H9 (cell line): ENCODE measurements around the gene SLC25A25. TPM values are rescaled to one million over a fixed set of nuclear protein-coding genes. Genes with fewer than 3 reads are reported as not detected.

Experiments
- DNase-seq: peaks from one replicate; pipeline ENCODE4 v3.0.0-alpha.2; 2017
- H2AFZ ChIP-seq: one replicate; pipeline ENCODE4 v1.6.1; 2013; ENCODE audit warnings: mild to moderate bottlenecking, low read length, control low read depth, moderate library complexity
- H2AK5ac ChIP-seq: 2 replicates; pipeline ENCODE4 v1.6.1; 2013; ENCODE audit warnings: low read length, control low read depth, mixed read lengths; ENCODE audit not compliant: insufficient read length
- H2BK120ac ChIP-seq: one replicate; pipeline ENCODE4 v1.6.1; 2013; ENCODE audit warnings: low read depth, mild to moderate bottlenecking, low read length, control low read depth, inconsistent platforms; ENCODE audit not compliant: poor library complexity, severe bottlenecking
- H2BK12ac ChIP-seq: 2 replicates; pipeline ENCODE4 v1.6.1; 2013; ENCODE audit warnings: low read length, control low read depth, mixed read lengths, low read depth; ENCODE audit not compliant: insufficient read length
- H2BK15ac ChIP-seq: 2 replicates; pipeline ENCODE4 v1.6.1; 2013; ENCODE audit warnings: low read depth, low read length, control low read depth
- H2BK20ac ChIP-seq: one replicate; pipeline ENCODE4 v1.6.1; 2013; ENCODE audit warnings: low read depth, mild to moderate bottlenecking, low read length, control low read depth, inconsistent platforms; ENCODE audit not compliant: poor library complexity, severe bottlenecking
- H2BK5ac ChIP-seq: 2 replicates; pipeline ENCODE4 v1.6.1; 2013; ENCODE audit warnings: low read length, control low read depth, mixed read lengths; ENCODE audit not compliant: insufficient read length
- H3K14ac ChIP-seq: 2 replicates; pipeline ENCODE4 v1.6.1; 2013; ENCODE audit warnings: low read length, control low read depth; ENCODE audit not compliant: insufficient read depth
- H3K18ac ChIP-seq: 2 replicates; pipeline ENCODE4 v1.6.1; 2013; ENCODE audit warnings: low read depth, mild to moderate bottlenecking, mixed read lengths, low read length, control low read depth; ENCODE audit not compliant: insufficient read length
- H3K23ac ChIP-seq: 2 replicates; pipeline ENCODE4 v1.6.1; 2013; ENCODE audit warnings: low read length, control low read depth, mixed read lengths, low read depth; ENCODE audit not compliant: insufficient read length
- H3K23me2 ChIP-seq: 2 replicates; pipeline ENCODE4 v1.6.1; 2013; ENCODE audit warnings: low read depth, mild to moderate bottlenecking, mixed read lengths, low read length, control low read depth; ENCODE audit not compliant: insufficient read length, poor library complexity, severe bottlenecking
- H3K27ac ChIP-seq: 2 replicates; pipeline ENCODE4 v1.5.1; 2013; ENCODE audit warnings: low read length, control low read depth, mixed read lengths, low read depth; ENCODE audit not compliant: insufficient read length
- H3K27me3 ChIP-seq: 2 replicates; pipeline ENCODE4 v1.6.1; 2013; ENCODE audit warnings: low read length, control low read depth, inconsistent platforms; ENCODE audit not compliant: insufficient read depth
- H3K4ac ChIP-seq: 2 replicates; pipeline ENCODE4 v1.6.1; 2013; ENCODE audit warnings: low read depth, mild to moderate bottlenecking, control low read depth, inconsistent platforms, low read length, moderate library complexity
- H3K4me1 ChIP-seq: 2 replicates; pipeline ENCODE4 v1.6.1; 2013; ENCODE audit warnings: low read length, control low read depth, inconsistent platforms; ENCODE audit not compliant: insufficient read depth
- H3K4me2 ChIP-seq: 2 replicates; pipeline ENCODE4 v1.6.1; 2013; ENCODE audit warnings: low read length, control low read depth, mixed read lengths; ENCODE audit not compliant: insufficient read length, insufficient read depth
- H3K56ac ChIP-seq: 2 replicates; pipeline ENCODE4 v1.6.1; 2013; ENCODE audit warnings: low read depth, mild to moderate bottlenecking, mixed read lengths, low read length, control low read depth; ENCODE audit not compliant: insufficient read length
- H3K79me1 ChIP-seq: 2 replicates; pipeline ENCODE4 v1.6.1; 2013; ENCODE audit warnings: low read depth, mild to moderate bottlenecking, moderate library complexity, low read length, control low read depth, inconsistent platforms; ENCODE audit not compliant: insufficient read depth, poor library complexity, severe bottlenecking
- H3K79me2 ChIP-seq: 2 replicates; pipeline ENCODE4 v1.6.1; 2013; ENCODE audit warnings: low read length, control low read depth, inconsistent platforms; ENCODE audit not compliant: insufficient read depth
- H3K9ac ChIP-seq: 2 replicates; pipeline ENCODE4 v1.6.1; 2013; ENCODE audit warnings: low read length, control low read depth, mixed read lengths; ENCODE audit not compliant: insufficient read length; ENCODE audit errors: extremely low read depth
- H3K9me3 ChIP-seq: one replicate; pipeline ENCODE4 v1.6.1; 2013; ENCODE audit warnings: low read depth, low read length, inconsistent platforms; ENCODE audit not compliant: control insufficient read depth
- H3T11ph ChIP-seq: one replicate; pipeline ENCODE4 v1.6.1; 2013; ENCODE audit warnings: mild to moderate bottlenecking, low read length, control low read depth, inconsistent platforms
- H4K20me1 ChIP-seq: one replicate; pipeline ENCODE4 v1.6.1; 2013; ENCODE audit not compliant: control insufficient read depth, insufficient read length, insufficient read depth
- H4K5ac ChIP-seq: 2 replicates; pipeline ENCODE4 v1.6.1; 2013; ENCODE audit warnings: low read depth, mild to moderate bottlenecking, mixed read lengths, low read length, control low read depth; ENCODE audit not compliant: insufficient read length
- H4K8ac ChIP-seq: replicated peaks from 2 replicates; pipeline ENCODE4 v1.6.1; 2013; ENCODE audit warnings: low read length, control low read depth, mixed read lengths, low read depth; ENCODE audit not compliant: insufficient read length
- H4K91ac ChIP-seq: 2 replicates; pipeline ENCODE4 v1.6.1; 2013; ENCODE audit warnings: low read depth, mild to moderate bottlenecking, moderate library complexity, mixed read lengths, low read length, control low read depth; ENCODE audit not compliant: insufficient read length
- H3K27ac Mint-ChIP-seq, 3 experiments: 2 replicates in 2 of 3; 3 replicates in 1 of 3; pipeline ENCODE4 v1.8.0; 2020 to 2021; ENCODE audit warnings: mixed read lengths in 3 of 3, mild to moderate bottlenecking in 1 of 3, moderate library complexity in 1 of 3
- H3K27me3 Mint-ChIP-seq: 2 replicates; pipeline ENCODE4 v1.8.0; 2021; ENCODE audit warnings: low read depth, mild to moderate bottlenecking, moderate library complexity, mixed read lengths
- H3K36me3 Mint-ChIP-seq, 3 experiments: 2 replicates in 2 of 3; 3 replicates in 1 of 3; pipeline ENCODE4 v1.8.0; 2020 to 2021; ENCODE audit warnings: low read depth in 3 of 3, mixed read lengths in 3 of 3; ENCODE audit not compliant: insufficient read depth in 1 of 3
- H3K4me1 Mint-ChIP-seq, 2 experiments: 2 replicates each; pipeline ENCODE4 v1.8.0; 2020; ENCODE audit warnings: mixed read lengths in 2 of 2
- H3K4me3 Mint-ChIP-seq, 2 experiments: 2 replicates in 1 of 2; 3 replicates in 1 of 2; pipeline ENCODE4 v1.8.0; 2020 to 2021; ENCODE audit warnings: mild to moderate bottlenecking in 2 of 2, mixed read lengths in 2 of 2, moderate library complexity in 1 of 2
- H3K9me3 Mint-ChIP-seq, 2 experiments: 2 replicates in 1 of 2; 3 replicates in 1 of 2; pipeline ENCODE4 v1.8.0; 2020; ENCODE audit warnings: mild to moderate bottlenecking in 2 of 2, mixed read lengths in 2 of 2, moderate library complexity in 1 of 2
- WGBS: extraction: QIAGEN DNeasy Blood & Tissue Kit; methylation state at CpG from one replicate; pipeline ENCODE4 v1.1.7; 2013; ENCODE audit warnings: missing lambda C conversion rate, low lambda C conversion rate, mixed read lengths; ENCODE audit not compliant: insufficient read length; ENCODE audit errors: extremely low coverage; 5-methylcytosine and 5-hydroxymethylcytosine counted together
- total RNA-seq: library from RNA; stranded (reverse); gene quantifications from 2 replicates; pipeline ENCODE4 v1.2.1, GENCODE V29; 2021
- TF ChIP-seq, protein P1 (sequence below): fragments of 200-600 bp; sonication (generic); conservative IDR thresholded peaks from 3 replicates; pipeline ENCODE4 v1.8.0; 2021; ENCODE audit warnings: antibody characterized with exemption, mild to moderate bottlenecking

Gene SLC25A25
- total RNA-seq, 1 experiment from 2014 or later = 16.9 TPM

DNA sequence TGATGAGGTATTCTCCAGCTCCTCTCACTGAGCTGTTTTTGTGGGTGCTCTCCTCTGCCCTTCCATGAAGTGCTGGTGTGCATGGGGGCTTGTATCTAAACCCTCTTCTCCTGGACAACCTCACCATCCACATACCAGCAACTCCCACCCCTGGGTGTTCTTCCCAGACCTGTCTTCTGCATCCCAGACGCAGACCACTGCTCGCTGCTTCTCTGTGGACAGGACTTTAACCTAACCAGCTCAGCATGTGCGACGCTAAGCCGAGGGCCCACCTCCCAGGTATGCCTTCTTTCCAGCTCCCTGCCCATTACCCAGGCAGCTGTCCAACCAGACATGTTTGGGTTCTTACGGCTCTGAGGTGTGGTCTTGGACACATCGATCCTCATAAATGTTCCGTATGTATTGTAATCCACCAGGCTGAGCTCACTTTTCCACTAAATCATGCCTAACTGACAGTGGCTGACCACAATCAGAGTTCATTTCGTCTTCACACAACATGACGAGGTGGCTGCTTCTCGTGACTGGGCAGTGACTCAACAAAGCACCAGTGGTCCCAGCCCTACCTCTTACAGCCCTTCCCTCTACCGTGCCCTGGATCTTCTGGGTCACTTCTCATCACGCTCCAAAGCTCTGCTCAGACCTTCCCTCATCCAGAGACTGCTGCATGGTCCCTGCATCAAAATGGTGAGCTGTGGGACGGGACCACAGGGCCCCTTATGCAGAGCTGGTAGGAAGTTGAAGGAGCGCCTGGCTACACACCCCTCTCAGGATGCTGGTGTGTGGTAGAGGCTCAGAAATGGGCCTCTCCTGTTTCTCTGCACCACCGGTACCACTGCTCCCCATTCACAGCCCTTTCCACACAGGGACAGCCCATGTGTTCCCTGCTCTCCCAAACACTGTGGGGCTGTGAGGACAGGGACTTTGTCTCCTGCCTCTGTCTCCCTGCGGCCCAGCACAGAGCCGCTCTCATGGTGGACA, 69.1 kb downstream of the SLC25A25 start:
- H4K91ac ChIP-seq = no peak overlapping the region
- no peaks in the 10 kb centered on the region for H3K9me3 ChIP-seq
- H2AK5ac ChIP-seq = no peak overlapping the region
- WGBS = no CpG with 5 or more reads among the region's 18 CpGs
- Mint-ChIP-seq H3K9me3 (no peaks in the 10 kb centered on the region), H3K27ac (peak overlapping the region in 1 of 3 experiments; percentile 90; a peak in 1 of 7 replicates), H3K27me3 (peaks cover 41% of the 10 kb centered on the region), H3K4me1 (peaks cover 8 to 11% of the 10 kb centered on the region in 2 experiments), H3K36me3 (no peaks in the 10 kb centered on the region), H3K4me3 (no peak overlapping the region)
- no peak overlapping the region for H3K56ac ChIP-seq
- H2BK15ac ChIP-seq = no peak overlapping the region
- H2BK5ac ChIP-seq = no peak overlapping the region
- H3K4me1 ChIP-seq = no peaks in the 10 kb centered on the region
- no peaks in the 10 kb centered on the region for H3K79me1 ChIP-seq
- H2AFZ ChIP-seq = no peak overlapping the region
- no peak overlapping the region for H3K9ac ChIP-seq
- no peaks in the 10 kb centered on the region for H3K23me2 ChIP-seq
- no peak for DNase-seq
- H3K79me2 ChIP-seq = no peaks in the 10 kb centered on the region
- H3T11ph ChIP-seq = no peak overlapping the region
- no peak overlapping the region for H3K27ac ChIP-seq
- H2BK12ac ChIP-seq = no peak overlapping the region
- H4K8ac ChIP-seq = no peak overlapping the region
- H3K14ac ChIP-seq = no peak overlapping the region
- no peak overlapping the region for H2BK120ac ChIP-seq
- H3K23ac ChIP-seq = no peak overlapping the region
- H3K27me3 ChIP-seq = no peaks in the 10 kb centered on the region
- no peak overlapping the region for H3K4me2 ChIP-seq
- no peak overlapping the region for H2BK20ac ChIP-seq
- no peak overlapping the region for H3K18ac ChIP-seq
- H3K4ac ChIP-seq = no peak overlapping the region
- H4K5ac ChIP-seq = no peak overlapping the region
- TF ChIP-seq, protein P1, sequence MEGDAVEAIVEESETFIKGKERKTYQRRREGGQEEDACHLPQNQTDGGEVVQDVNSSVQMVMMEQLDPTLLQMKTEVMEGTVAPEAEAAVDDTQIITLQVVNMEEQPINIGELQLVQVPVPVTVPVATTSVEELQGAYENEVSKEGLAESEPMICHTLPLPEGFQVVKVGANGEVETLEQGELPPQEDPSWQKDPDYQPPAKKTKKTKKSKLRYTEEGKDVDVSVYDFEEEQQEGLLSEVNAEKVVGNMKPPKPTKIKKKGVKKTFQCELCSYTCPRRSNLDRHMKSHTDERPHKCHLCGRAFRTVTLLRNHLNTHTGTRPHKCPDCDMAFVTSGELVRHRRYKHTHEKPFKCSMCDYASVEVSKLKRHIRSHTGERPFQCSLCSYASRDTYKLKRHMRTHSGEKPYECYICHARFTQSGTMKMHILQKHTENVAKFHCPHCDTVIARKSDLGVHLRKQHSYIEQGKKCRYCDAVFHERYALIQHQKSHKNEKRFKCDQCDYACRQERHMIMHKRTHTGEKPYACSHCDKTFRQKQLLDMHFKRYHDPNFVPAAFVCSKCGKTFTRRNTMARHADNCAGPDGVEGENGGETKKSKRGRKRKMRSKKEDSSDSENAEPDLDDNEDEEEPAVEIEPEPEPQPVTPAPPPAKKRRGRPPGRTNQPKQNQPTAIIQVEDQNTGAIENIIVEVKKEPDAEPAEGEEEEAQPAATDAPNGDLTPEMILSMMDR = no peak
- H4K20me1 ChIP-seq = no peaks in the 10 kb centered on the region
